ENCODE data around the gene RTN4. TPM values are rescaled to one million over a fixed set of nuclear protein-coding genes. Genes with fewer than 3 reads are reported as not detected.

Gene RTN4
- total and polyA plus RNA-seq, 2 of the 4 experiments (the other 2 are of a cell fraction): 77.8 to 588 TPM

- no peak for TF ChIP-seq RCOR1 (IDR thresholded peaks at IDR 0.05; ENCODE audit: insufficient replicate concordance, low read length)
These were observed 37.4 kb downstream of the RTN4 start (continued) for GRCh38 chr2:55012672-55013484.

DNA sequence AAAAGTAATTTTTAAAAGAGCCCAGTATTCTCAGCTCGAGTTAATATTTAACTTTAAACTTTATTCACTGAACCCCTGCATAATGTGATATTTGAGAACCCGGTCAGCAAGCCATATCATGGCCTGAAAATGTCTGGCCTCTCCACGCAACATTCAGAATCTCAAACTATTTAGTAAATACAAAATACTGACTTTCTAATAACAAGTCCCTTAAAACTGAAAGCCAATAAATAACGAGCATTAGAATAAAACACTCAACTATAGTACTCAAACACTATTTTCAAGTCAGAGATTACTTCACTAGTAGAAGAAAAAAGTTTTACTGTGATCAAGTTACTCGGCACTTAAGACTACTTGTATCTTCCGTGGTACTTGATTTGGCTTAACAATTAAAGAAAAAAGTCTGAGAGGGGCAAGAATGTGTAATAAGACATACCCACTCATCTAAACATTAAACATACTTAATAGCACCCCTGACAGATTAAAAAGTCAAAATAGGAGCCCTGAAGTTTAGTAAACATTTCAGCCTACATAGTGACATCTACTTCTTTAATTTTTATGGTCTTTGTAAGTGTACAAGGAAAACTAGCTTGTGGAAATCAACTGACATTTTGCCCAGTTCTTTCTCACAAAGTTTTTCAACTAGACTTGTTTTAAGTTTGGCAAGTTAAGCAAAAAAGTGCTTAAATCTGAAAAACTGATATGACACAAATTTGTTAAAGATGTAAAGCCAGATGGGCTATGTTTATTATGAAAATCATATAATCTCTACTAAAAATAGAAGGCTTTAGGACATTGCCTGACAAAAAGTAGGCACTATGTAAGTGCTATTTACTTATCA is 38.2 kb downstream of the RTN4 start:
- dilution Hi-C loops (cut with HindIII; ENCODE audit: low sequenced_read_pairs, unreplicated experiment): loop anchor here (25.0 kb wide), 1 partner anchor 150 kb away; no protein-coding TSS in a partner anchor
- no CpG with 5 or more reads among the region's 6 CpGs for WGBS, 2 experiments (ENCODE audit: extremely low coverage in 2 of 2, insufficient read length in 1 of 2)
- Histone ChIP-seq H3K27me3 (ENCODE audit: control insufficient read depth, insufficient read depth, low read length) (no peaks in the 10 kb centered on the region), H3K23ac (ENCODE audit: low read depth, low read length) (no peak overlapping the region), H3K4me1 (ENCODE audit: control insufficient read depth, insufficient read depth, low read length) (peaks cover 26% of the 10 kb centered on the region), H3K9ac (ENCODE audit: low read depth, low read length) (0 out of 2 replicates have a peak overlapping the region, but pooled peaks have one; percentile 29), H4K5ac (ENCODE audit: low read depth, low read length) (no peak overlapping the region), H2AFZ (replicated peaks; ENCODE audit: low read length, poor library complexity) (no peak overlapping the region), H2BK5ac (ENCODE audit: low read depth, low read length, poor library complexity, severe bottlenecking) (peak overlapping the region; percentile 31), H3K56ac (ENCODE audit: extremely low read depth, insufficient read depth, low read length) (no peak overlapping the region), H3K4ac (ENCODE audit: low read depth, low read length) (no peak overlapping the region), H4K91ac (ENCODE audit: insufficient read depth, low read depth, low read length) (no peak overlapping the region), H2BK120ac (ENCODE audit: low read depth, low read length) (no peak overlapping the region), H2AK9ac (replicated peaks; ENCODE audit: low read depth, low read length, poor library complexity) (no peak overlapping the region), H3K4me3 (ENCODE audit: insufficient read depth, low read depth, low read length) (no peak overlapping the region), H3K18ac (ENCODE audit: low read depth, low read length) (no peak overlapping the region), H3K36me3 (ENCODE audit: control insufficient read depth, insufficient read depth, low read length) (no peaks in the 10 kb centered on the region), H3K4me2 (ENCODE audit: low read depth, low read length) (peak overlapping the region; percentile 44), H3K27ac (ENCODE audit: insufficient read depth, low read length) (no peak overlapping the region), H3K79me1 (ENCODE audit: low read depth in 1 of 2, low read length in 2 of 2) (peaks cover 0 to 12% of the 10 kb centered on the region in 2 experiments; a peak in 2 of 4 replicates), H3K14ac (replicated peaks; ENCODE audit: low read depth, low read length) (no peak overlapping the region), H2BK20ac (ENCODE audit: low read depth, low read length) (no peak overlapping the region), H3K9me3 (ENCODE audit: control insufficient read depth, insufficient read depth, low read length) (no peaks in the 10 kb centered on the region), H2BK15ac (ENCODE audit: low read depth, low read length) (no peak overlapping the region), H3K9me1 (ENCODE audit: insufficient read depth, low read length) (peaks cover 8% of the 10 kb centered on the region), H4K8ac (ENCODE audit: low read depth in 2 of 2, low read length in 2 of 2) (no peak overlapping the region), H2AK5ac (ENCODE audit: low read depth, low read length) (no peak overlapping the region), H4K20me1 (ENCODE audit: insufficient read depth, low read length) (peaks cover 96% of the 10 kb centered on the region)
- CTCF ChIA-PET: interaction anchor here (0.9 to 1.7 kb wide), 3 partner anchors 12 to 156 kb away, joined by 3 to 9 read pairs (median 4); partner anchors contain the start of gene RTN4
- ATAC-seq (ENCODE audit: low read depth) (no peak), DNase-seq (no peak)
- in situ Hi-C loops (cut with MboI; ENCODE audit: low sequenced_read_pairs): no loop called here
- TF ChIP-seq MAFK (IDR thresholded peaks at IDR 0.05; ENCODE audit: low read depth, low read length) (no peak), NFE2L2 (IDR thresholded peaks at IDR 0.05; ENCODE audit: low read depth, low read length) (no peak), RFX5 (IDR thresholded peaks at IDR 0.05; ENCODE audit: low read depth, low read length) (no peak), RCOR1 (IDR thresholded peaks at IDR 0.05; ENCODE audit: insufficient replicate concordance, low read length) (no peak), BHLHE40 (IDR thresholded peaks at IDR 0.05; ENCODE audit: low read depth, low read length) (no peak), FOS (IDR thresholded peaks at IDR 0.05; ENCODE audit: low read depth, low read length) (no peak), MXI1 (IDR thresholded peaks at IDR 0.05; ENCODE audit: borderline replicate concordance, low read depth, low read length) (no peak), CEBPB (IDR thresholded peaks at IDR 0.05; ENCODE audit: low read depth, low read length) (no peak), CHD1 (IDR thresholded peaks at IDR 0.05; ENCODE audit: low read depth, low read length) (no peak), USF2 (IDR thresholded peaks at IDR 0.05; ENCODE audit: low read depth, low read length) (no peak)
- POLR2A ChIA-PET (ENCODE audit: unreplicated experiment): no interaction called here
- no TSS peak for BruUV-seq (replicated peaks)
- intact Hi-C loops (cut with micrococcal nuclease): no loop called here
